Naive thymus-derived CD4-positive, alpha-beta T cell (primary cell): Measurements from ENCODE around the gene ARHGAP6. TPM values are rescaled to one million over a fixed set of nuclear protein-coding genes. Genes with fewer than 3 reads are reported as not detected.

Experiments used
- ATAC-seq: fragments of 150-1000 bp; cut with Tn5 transposase; 2 replicates; pipeline ENCODE4 v1.10.0; 2021; ENCODE audit warnings: mild to moderate bottlenecking, moderate library complexity
- CTCF ChIA-PET: fragments of 350-600 bp; sonication (Branson Sonifier 250); formaldehyde crosslinking; loops from one replicate; lab custom pipeline; 2021; ENCODE audit warnings: antibody characterized with exemption; lab: Charles Lee
- POLR2A ChIA-PET: fragments of 350-600 bp; sonication (Branson Sonifier 250); formaldehyde crosslinking; loops from one replicate; lab custom pipeline; 2021; ENCODE audit warnings: antibody characterized with exemption, inconsistent platforms; lab: Charles Lee
- DNase-seq, 9 donors: peaks; one replicate each; pipeline versions ENCODE4 v3.0.0 to v3.0.0-alpha.2; 2020 to 2022; ENCODE audit warnings: mixed read lengths in 1 of 9
- H3K27ac ChIP-seq: one replicate; pipeline ENCODE4 v1.7.0; 2013; ENCODE audit warnings: mild to moderate bottlenecking, low read depth, low read length, moderate library complexity
- H3K27me3 ChIP-seq, 2 donors: one replicate each; pipeline ENCODE4 v1.7.0; 2013; ENCODE audit warnings: low read length in 2 of 2, mild to moderate bottlenecking in 2 of 2, moderate library complexity in 2 of 2; ENCODE audit not compliant: control insufficient read depth in 2 of 2, insufficient read depth in 2 of 2
- H3K36me3 ChIP-seq, 3 experiments: 1 replicate in 2 of 3; 2 replicates in 1 of 3; pipeline ENCODE4 v1.7.0; 2013; ENCODE audit warnings: low read length in 3 of 3, mild to moderate bottlenecking in 3 of 3, moderate library complexity in 1 of 3; ENCODE audit not compliant: insufficient read depth in 3 of 3, control insufficient read depth in 2 of 3
- H3K4me1 ChIP-seq, 2 donors: one replicate each; pipeline ENCODE4 v1.7.0; 2013; ENCODE audit warnings: low read length in 2 of 2, mild to moderate bottlenecking in 2 of 2, moderate library complexity in 1 of 2; ENCODE audit not compliant: control insufficient read depth in 2 of 2, insufficient read depth in 2 of 2
- H3K4me3 ChIP-seq: 2 replicates; pipeline ENCODE4 v1.7.0; 2013; ENCODE audit warnings: mild to moderate bottlenecking, low read length
- H3K9me3 ChIP-seq, 3 experiments: 1 replicate in 2 of 3; 2 replicates in 1 of 3; pipeline ENCODE4 v1.7.0; 2013; ENCODE audit warnings: low read length in 3 of 3; ENCODE audit not compliant: control insufficient read depth in 2 of 3
- H3K27ac Mint-ChIP-seq, 9 donors: one replicate each; pipeline ENCODE4 v1.8.0; 2020 to 2022; ENCODE audit warnings: mixed read lengths in 9 of 9, mild to moderate bottlenecking in 8 of 9, moderate library complexity in 5 of 9, inconsistent platforms in 2 of 9
- H3K27me3 Mint-ChIP-seq, 5 donors: one replicate each; pipeline ENCODE4 v1.8.0; 2021 to 2022; ENCODE audit warnings: mixed read lengths in 5 of 5, mild to moderate bottlenecking in 1 of 5
- H3K36me3 Mint-ChIP-seq, 5 donors: one replicate each; pipeline ENCODE4 v1.8.0; 2020 to 2022; ENCODE audit warnings: mixed read lengths in 5 of 5, mild to moderate bottlenecking in 3 of 5, inconsistent platforms in 1 of 5
- H3K4me1 Mint-ChIP-seq, 7 donors: one replicate each; pipeline ENCODE4 v1.8.0; 2020 to 2022; ENCODE audit warnings: mixed read lengths in 7 of 7, mild to moderate bottlenecking in 3 of 7, inconsistent platforms in 1 of 7
- H3K4me3 Mint-ChIP-seq, 10 donors: one replicate each; pipeline ENCODE4 v1.8.0; 2020 to 2022; ENCODE audit warnings: mild to moderate bottlenecking in 10 of 10, mixed read lengths in 10 of 10, moderate library complexity in 6 of 10, inconsistent platforms in 2 of 10
- H3K9me3 Mint-ChIP-seq, 11 donors: one replicate each; pipeline ENCODE4 v1.8.0; 2020 to 2022; ENCODE audit warnings: mixed read lengths in 11 of 11, mild to moderate bottlenecking in 4 of 11, inconsistent platforms in 1 of 11, moderate library complexity in 1 of 11
- intact Hi-C, 2 donors: fragments of 100-400 bp; cut with micrococcal nuclease; formaldehyde crosslinking; loops; one replicate each; pipeline ENCODE4 v1.15.1; 2023
- polyA plus RNA-seq, 2 donors: library from polyadenylated mRNA; unstranded; fragments of 300-500 nt; fragmentation: Illumina TruSeq; gene quantifications; one replicate each; pipeline ENCODE4 v1.2.3, GENCODE V29; 2021
- total RNA-seq, 6 experiments: library from RNA in 5 of 6; stranded (reverse) in 5 of 6; gene quantifications; 1 replicate in 5 of 6; 2 replicates in 1 of 6; pipeline ENCODE4 v1.2.3 and lab custom pipeline; 2021 to 2026

Gene ARHGAP6
- total and polyA plus RNA-seq, 7 experiments from 2014 or later: 0.11 to 0.83 TPM; not detected in 5

GRCh38 chrX:11282043-11282442, 383.7 kb downstream of the ARHGAP6 start:
- H3K9me3 Mint-ChIP-seq: peaks cover 0 to 2% (median 0%) of the 10 kb centered on the region in 11 donors
- H3K27ac Mint-ChIP-seq: no peak overlapping the region
- no peaks in the 10 kb centered on the region for H3K36me3 Mint-ChIP-seq
- Histone ChIP-seq H3K4me3 (no peak overlapping the region), H3K36me3 (no peaks in the 10 kb centered on the region), H3K27ac (no peak overlapping the region), H3K4me1 (no peaks in the 10 kb centered on the region), H3K9me3 (no peaks in the 10 kb centered on the region), H3K27me3 (no peaks in the 10 kb centered on the region)
- DNase-seq: no peak
- POLR2A ChIA-PET: no interaction called here
- H3K4me1 Mint-ChIP-seq: no peaks in the 10 kb centered on the region
- no peak for ATAC-seq
- no peak overlapping the region for H3K4me3 Mint-ChIP-seq
- intact Hi-C loops: no loop called here
- CTCF ChIA-PET: no interaction called here
- H3K27me3 Mint-ChIP-seq: no peaks in the 10 kb centered on the region

- Mint-ChIP-seq H3K4me1 (no peaks in the 10 kb centered on the region), H3K4me3 (no peak overlapping the region), H3K9me3 (peaks cover 0 to 2% (median 0%) of the 10 kb centered on the region in 11 donors), H3K36me3 (no peaks in the 10 kb centered on the region), H3K27ac (no peak overlapping the region), H3K27me3 (peaks cover 0 to 4% (median 0%) of the 10 kb centered on the region in 5 donors)
- Histone ChIP-seq H3K36me3 (no peaks in the 10 kb centered on the region), H3K4me3 (no peak overlapping the region), H3K27me3 (no peaks in the 10 kb centered on the region), H3K9me3 (no peaks in the 10 kb centered on the region), H3K4me1 (no peaks in the 10 kb centered on the region), H3K27ac (no peak overlapping the region)
- ChIA-PET CTCF (no interaction called here), POLR2A (no interaction called here)
- intact Hi-C loops: no loop called here
- DNase-seq (no peak), ATAC-seq (no peak)
These were observed 392.2 kb downstream of the ARHGAP6 start for GRCh38 chrX:11273544-11273943.

GRCh38 chrX:11272863-11273262, 392.9 kb downstream of the ARHGAP6 start:
- ChIA-PET CTCF (no interaction called here), POLR2A (no interaction called here)
- no peak overlapping the region for H3K4me3 ChIP-seq
- Mint-ChIP-seq H3K36me3 (no peaks in the 10 kb centered on the region), H3K4me1 (no peaks in the 10 kb centered on the region), H3K4me3 (no peak overlapping the region), H3K9me3 (peaks cover 0 to 2% (median 0%) of the 10 kb centered on the region in 11 donors), H3K27me3 (peaks cover 0 to 4% (median 0%) of the 10 kb centered on the region in 5 donors), H3K27ac (no peak overlapping the region)
- H3K4me1 ChIP-seq: no peaks in the 10 kb centered on the region
- H3K27me3 ChIP-seq: no peaks in the 10 kb centered on the region
- no peaks in the 10 kb centered on the region for H3K9me3 ChIP-seq
- DNase-seq (no peak), ATAC-seq (no peak)
- intact Hi-C loops: no loop called here
- no peaks in the 10 kb centered on the region for H3K36me3 ChIP-seq
- no peak overlapping the region for H3K27ac ChIP-seq

DNA sequence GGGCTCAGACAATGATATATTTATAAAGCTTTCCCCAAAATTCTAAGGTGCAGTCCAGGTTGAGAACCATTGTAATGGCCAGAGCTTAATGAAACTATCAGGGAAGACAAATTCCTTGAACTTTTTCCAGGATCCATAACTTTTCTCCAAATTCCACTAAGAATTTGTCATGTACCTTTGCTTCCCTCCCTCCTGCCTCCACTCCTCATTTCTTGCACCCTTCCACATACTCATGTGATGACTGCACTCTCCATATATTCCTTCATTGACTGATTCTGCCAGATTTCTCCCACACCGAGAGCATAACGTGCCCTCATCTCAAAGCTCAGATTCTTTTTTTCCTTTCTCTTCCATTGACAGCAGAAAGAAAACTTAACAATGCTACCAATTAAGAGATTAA, 393.4 kb downstream of the ARHGAP6 start:
- H3K4me1 Mint-ChIP-seq: no peaks in the 10 kb centered on the region
- intact Hi-C loops: no loop called here
- no peak for DNase-seq
- no peak for ATAC-seq
- no peaks in the 10 kb centered on the region for H3K9me3 ChIP-seq
- no peaks in the 10 kb centered on the region for H3K36me3 Mint-ChIP-seq
- peaks cover 0 to 2% (median 0%) of the 10 kb centered on the region in 11 donors for H3K9me3 Mint-ChIP-seq
- H3K4me3 ChIP-seq: no peak overlapping the region
- no peaks in the 10 kb centered on the region for H3K4me1 ChIP-seq
- H3K27me3 Mint-ChIP-seq: peaks cover 0 to 4% (median 0%) of the 10 kb centered on the region in 5 donors
- CTCF ChIA-PET: no interaction called here
- POLR2A ChIA-PET: no interaction called here
- no peak overlapping the region for H3K27ac ChIP-seq
- H3K27ac Mint-ChIP-seq: no peak overlapping the region
- no peak overlapping the region for H3K4me3 Mint-ChIP-seq
- H3K27me3 ChIP-seq: no peaks in the 10 kb centered on the region
- H3K36me3 ChIP-seq: no peaks in the 10 kb centered on the region

GRCh38 chrX:11269996-11270395, 395.7 kb downstream of the ARHGAP6 start:
- no peaks in the 10 kb centered on the region for H3K4me1 ChIP-seq
- DNase-seq (no peak), ATAC-seq (no peak)
- H3K36me3 Mint-ChIP-seq: no peaks in the 10 kb centered on the region
- intact Hi-C loops: no loop called here
- no peak overlapping the region for H3K27ac ChIP-seq
- H3K36me3 ChIP-seq: no peaks in the 10 kb centered on the region
- H3K4me3 Mint-ChIP-seq: no peak overlapping the region
- H3K27ac Mint-ChIP-seq: no peak overlapping the region
- no peak overlapping the region for H3K4me3 ChIP-seq
- peaks cover 0 to 4% (median 0%) of the 10 kb centered on the region in 5 donors for H3K27me3 Mint-ChIP-seq
- no peaks in the 10 kb centered on the region for H3K27me3 ChIP-seq
- H3K4me1 Mint-ChIP-seq: no peaks in the 10 kb centered on the region
- no peaks in the 10 kb centered on the region for H3K9me3 ChIP-seq
- ChIA-PET CTCF (no interaction called here), POLR2A (no interaction called here)
- H3K9me3 Mint-ChIP-seq: peaks cover 0 to 2% (median 0%) of the 10 kb centered on the region in 11 donors

- Mint-ChIP-seq H3K4me1 (no peaks in the 10 kb centered on the region), H3K27me3 (peaks cover 0 to 4% (median 0%) of the 10 kb centered on the region in 5 donors), H3K36me3 (no peaks in the 10 kb centered on the region), H3K27ac (no peak overlapping the region), H3K4me3 (no peak overlapping the region), H3K9me3 (no peaks in the 10 kb centered on the region)
- ATAC-seq (no peak), DNase-seq (no peak)
- H3K4me1 ChIP-seq: no peaks in the 10 kb centered on the region
- ChIA-PET CTCF (no interaction called here), POLR2A (no interaction called here)
- intact Hi-C loops: no loop called here
- H3K36me3 ChIP-seq: no peaks in the 10 kb centered on the region
- no peak overlapping the region for H3K27ac ChIP-seq
- no peaks in the 10 kb centered on the region for H3K9me3 ChIP-seq
- H3K27me3 ChIP-seq: no peaks in the 10 kb centered on the region
- no peak overlapping the region for H3K4me3 ChIP-seq
These were observed 396.7 kb downstream of the ARHGAP6 start for GRCh38 chrX:11269006-11269405.

DNA sequence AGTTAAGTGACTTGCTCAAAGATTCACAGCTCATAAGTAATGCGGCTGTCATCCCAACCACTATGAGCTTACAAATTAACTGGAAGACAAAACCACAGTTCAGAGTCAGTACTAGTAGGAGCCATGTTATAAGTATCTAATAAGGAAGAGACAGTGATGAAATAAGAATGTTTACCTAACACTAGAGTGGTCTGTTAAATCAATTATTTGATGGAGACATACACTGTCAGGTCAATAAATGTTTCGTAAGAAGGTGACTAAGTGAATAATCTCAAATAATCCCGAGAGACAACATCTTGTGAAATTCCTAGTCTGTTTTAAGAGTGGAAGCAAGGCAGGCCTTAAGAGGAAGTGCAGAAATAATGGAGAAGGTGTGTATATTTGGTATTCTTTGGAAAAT, 398.3 kb downstream of the ARHGAP6 start:
- H3K27me3 ChIP-seq: no peaks in the 10 kb centered on the region
- no peak overlapping the region for H3K4me3 ChIP-seq
- H3K36me3 ChIP-seq: no peaks in the 10 kb centered on the region
- ChIA-PET POLR2A (no interaction called here), CTCF (no interaction called here)
- Mint-ChIP-seq H3K27me3 (peaks cover 0 to 7% (median 0%) of the 10 kb centered on the region in 5 donors), H3K36me3 (no peaks in the 10 kb centered on the region), H3K27ac (no peak overlapping the region), H3K4me3 (no peak overlapping the region), H3K4me1 (no peaks in the 10 kb centered on the region), H3K9me3 (peaks cover 0 to 2% (median 0%) of the 10 kb centered on the region in 11 donors)
- H3K9me3 ChIP-seq: no peaks in the 10 kb centered on the region
- H3K27ac ChIP-seq: no peak overlapping the region
- intact Hi-C loops: no loop called here
- ATAC-seq: no peak
- no peak for DNase-seq
- H3K4me1 ChIP-seq: no peaks in the 10 kb centered on the region
